GM12892 (cell line): ENCODE measurements around the gene SLC24A3.

Experiments
- POLR2A ChIP-seq: IDR thresholded peaks from 2 replicates; pipeline ENCODE4 v1.6.1; 2011; ENCODE audit warnings: low read depth, low read length, control low read depth
- POLR2AphosphoS5 ChIP-seq: IDR thresholded peaks from 2 replicates; pipeline ENCODE4 v1.6.1; 2011; ENCODE audit warnings: low read depth, low read length, control low read depth

- TF ChIP-seq POLR2A (no peak), POLR2AphosphoS5 (no peak)
Observed at GRCh38 chr20:19748681-19749080, 536.2 kb downstream of the SLC24A3 start.
